Right renal pelvis (tissue), 4 donors: ENCODE results near the gene PNPO. TPM values are rescaled to one million over a fixed set of nuclear protein-coding genes. Genes with fewer than 3 reads are reported as not detected.

Source experiments
- DNase-seq, 4 donors: peaks; one replicate each; pipeline ENCODE4 v3.0.0-alpha.2; 2013; ENCODE audit warnings: low read depth in 4 of 4, low spot score in 3 of 4, missing footprints in 1 of 4
- polyA plus RNA-seq, 4 donors: library from polyadenylated mRNA; unstranded; fragments of 120-200 nt; gene quantifications; one replicate each; pipeline ENCODE4 v1.2.1, GENCODE V29; 2013; ENCODE audit not compliant: insufficient read length in 4 of 4

The PNPO gene
- polyA plus RNA-seq, 4 donors: 21.1 to 22.6 (median 22.2) TPM

- DNase-seq: no peak
Observed at GRCh38 chr17:47948706-47949196, 7.4 kb downstream of the PNPO start.

GRCh38 chr17:47949197-47949759 is 7.9 kb downstream of the PNPO start:
- DNase-seq: peak in 2 of 4 donors; percentile 75 to 77

DNA sequence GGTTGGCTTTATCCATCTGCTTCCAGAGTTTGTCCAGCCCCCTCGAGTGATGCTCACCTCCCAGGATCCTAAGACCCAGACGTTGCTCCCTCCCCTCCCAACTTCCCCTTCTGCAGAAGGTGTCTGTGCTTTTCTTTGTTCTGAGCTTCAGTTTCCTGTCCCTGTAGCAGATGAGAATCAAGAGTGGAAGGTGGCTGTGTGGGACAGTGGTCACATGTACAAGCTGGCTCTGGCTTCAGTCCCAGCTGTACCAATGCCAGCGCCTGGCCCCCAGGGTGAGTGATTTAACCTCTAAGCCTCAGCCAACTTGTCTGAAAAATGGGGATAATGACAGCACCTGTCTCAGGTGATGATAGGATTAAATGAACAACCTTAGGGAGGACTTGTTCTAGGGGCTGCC is 8.6 kb downstream of the PNPO start:
- no peak for DNase-seq

- DNase-seq: no peak
Observed at GRCh38 chr17:47950448-47950847, 9.1 kb downstream of the PNPO start.

DNA sequence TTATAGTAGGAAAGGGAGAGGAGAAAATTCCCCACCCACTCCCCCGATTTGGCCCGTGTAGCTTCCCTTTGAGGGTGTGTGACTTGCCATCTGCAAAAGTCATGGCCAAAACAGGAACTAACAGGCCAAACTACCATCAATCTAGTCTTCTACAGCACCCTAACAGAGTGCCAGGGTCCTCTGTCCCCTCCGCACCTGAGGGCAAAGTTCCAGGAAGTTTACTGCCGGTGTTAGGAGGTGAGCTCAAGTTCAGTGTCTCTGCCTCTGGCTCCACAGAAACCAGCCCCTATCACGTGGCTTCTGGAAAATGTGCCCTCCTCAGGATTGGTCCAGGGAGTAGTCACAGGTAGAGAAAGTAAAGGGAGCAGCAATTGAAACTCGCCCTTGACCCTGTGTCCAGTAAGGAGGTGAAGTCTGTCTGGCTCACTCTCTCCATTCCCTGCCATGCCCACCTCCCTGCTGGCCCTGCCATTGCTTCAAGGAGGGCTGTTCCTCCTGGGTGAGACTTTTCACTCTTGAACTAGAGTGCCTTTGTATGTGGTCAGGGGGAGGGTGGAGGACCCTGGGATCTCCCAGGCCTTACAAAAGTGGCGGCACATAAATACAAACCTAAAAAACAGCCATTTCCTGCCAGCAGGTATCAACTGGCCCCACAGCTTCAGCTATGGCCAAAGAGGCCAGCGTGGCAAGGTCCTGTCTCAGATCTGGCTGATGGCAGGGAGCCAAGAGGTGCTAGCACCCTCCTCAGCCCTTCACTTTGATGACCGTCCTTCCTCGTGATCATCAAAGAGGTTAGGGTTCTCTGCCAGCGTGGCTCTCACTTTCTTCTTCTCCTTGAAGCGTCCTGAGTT is 11.0 kb downstream of the PNPO start:
- DNase-seq: no peak

DNA sequence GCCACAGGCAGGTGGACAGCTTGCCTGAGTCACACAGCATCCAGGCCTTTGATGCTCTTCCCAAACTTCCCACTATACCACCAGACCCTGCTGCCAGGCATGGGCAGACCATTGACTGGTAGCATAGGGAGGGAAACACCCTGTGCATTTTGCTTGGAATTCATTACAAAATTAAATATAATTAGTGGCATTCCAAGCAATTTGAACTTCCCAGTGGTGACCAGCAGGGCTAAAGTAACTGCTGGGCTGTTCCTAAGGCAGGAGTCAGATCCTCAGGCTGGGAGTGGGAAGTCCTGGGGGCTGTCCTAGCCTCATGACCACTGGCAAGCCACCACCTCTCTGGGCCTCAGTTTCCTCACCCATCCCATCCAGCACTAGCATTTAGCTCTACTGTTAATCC is 12.5 kb downstream of the PNPO start:
- no peak for DNase-seq

DNA sequence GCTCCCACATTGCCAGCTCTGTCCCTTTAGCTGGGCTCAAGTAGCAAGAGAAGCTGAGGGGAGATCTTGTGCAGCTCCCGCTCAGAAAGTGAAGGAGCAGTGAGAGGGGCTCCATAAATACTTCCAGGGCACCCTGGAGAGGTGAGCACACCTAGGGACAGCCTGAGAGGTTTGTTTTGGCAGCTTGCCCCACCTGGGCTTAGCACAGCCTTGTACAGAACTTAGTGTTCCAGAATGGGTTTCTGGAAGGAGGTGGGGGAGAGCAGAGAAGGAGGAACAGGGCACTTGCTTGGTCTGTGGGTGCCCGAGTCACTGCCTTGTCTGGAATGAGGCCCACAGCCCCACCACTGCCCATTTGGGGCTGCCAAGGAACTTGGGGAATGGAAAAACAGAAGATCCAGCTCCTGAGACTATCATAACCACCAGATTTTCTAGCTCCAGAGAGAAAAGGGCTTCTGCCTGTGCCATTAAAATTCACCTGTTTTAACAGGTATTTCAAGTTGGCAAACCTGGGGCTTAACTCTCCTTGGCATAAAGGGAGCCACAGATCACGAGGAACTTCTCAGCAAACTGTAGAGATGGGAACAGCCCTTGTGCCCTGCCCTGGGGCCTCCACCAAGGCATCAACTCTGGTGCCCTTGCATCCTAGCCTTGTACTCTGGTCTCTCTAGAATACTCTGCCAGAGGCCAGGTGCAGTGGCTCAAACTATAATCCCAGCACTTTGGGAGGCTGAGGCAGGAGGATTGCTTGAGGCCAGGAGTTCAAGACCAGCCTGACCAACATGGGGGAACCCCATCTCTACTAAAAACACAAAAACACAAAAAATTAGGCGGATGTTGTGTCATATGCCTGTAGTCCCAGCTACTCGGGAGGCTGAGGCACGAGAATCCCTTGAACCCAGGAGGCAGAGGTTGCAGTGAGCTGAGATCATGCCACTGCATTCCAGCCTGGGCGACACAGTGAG is 14.4 kb downstream of the PNPO start:
- no peak for DNase-seq

GRCh38 chr17:47956791-47957590 is 15.6 kb downstream of the PNPO start:
- no peak for DNase-seq

DNA sequence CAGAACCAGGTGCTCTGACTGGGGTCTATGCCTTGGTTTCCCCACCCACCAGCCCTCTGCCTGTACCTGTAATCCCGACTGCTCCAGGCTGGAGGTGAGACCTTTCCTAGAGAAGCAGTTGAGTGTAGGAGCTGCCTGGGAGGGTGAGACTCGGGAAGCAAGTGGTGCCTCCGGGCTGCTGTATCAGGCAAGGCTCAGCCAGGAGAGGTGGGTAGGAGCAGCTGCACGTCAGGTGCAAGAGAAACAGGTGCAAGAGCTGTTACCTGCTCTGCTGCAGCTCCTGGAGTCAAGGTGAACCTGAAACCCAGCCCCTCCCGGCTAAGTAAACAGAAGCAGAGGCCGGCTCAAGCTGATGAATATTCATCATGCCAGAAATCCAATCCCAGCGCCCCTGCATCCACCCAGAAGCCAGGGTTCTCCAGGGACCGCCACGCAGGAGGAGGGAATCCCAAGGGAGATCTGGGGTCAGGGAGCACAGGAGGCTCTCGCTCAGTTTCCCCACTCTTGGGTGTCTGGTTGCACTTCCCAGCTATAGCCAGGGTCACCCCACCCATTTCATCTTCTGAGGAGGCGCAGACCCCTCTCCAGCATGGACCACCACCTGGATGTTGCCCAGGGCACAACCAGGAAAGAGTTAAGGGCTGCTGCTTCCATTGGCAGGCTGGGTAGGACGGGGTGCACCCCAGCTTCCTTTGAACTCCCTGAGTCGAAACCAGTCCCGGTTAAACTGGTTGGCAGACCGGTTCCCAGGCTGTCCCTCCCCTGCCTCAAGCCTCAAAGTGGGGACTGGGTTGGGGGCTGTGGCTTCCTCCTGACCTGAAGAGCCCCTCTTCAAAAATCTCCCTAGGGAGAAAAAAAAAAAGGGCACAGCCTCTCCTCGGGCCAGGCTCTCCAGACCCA is 16.5 kb downstream of the PNPO start, which contains the start of gene PRR15L:
Gene PRR15L (minus strand): TSS at position 293 of the 900 bp plus-strand sequence. CDS start 4,649 bp downstream, outside the sequence.
- DNase-seq: no peak

DNA sequence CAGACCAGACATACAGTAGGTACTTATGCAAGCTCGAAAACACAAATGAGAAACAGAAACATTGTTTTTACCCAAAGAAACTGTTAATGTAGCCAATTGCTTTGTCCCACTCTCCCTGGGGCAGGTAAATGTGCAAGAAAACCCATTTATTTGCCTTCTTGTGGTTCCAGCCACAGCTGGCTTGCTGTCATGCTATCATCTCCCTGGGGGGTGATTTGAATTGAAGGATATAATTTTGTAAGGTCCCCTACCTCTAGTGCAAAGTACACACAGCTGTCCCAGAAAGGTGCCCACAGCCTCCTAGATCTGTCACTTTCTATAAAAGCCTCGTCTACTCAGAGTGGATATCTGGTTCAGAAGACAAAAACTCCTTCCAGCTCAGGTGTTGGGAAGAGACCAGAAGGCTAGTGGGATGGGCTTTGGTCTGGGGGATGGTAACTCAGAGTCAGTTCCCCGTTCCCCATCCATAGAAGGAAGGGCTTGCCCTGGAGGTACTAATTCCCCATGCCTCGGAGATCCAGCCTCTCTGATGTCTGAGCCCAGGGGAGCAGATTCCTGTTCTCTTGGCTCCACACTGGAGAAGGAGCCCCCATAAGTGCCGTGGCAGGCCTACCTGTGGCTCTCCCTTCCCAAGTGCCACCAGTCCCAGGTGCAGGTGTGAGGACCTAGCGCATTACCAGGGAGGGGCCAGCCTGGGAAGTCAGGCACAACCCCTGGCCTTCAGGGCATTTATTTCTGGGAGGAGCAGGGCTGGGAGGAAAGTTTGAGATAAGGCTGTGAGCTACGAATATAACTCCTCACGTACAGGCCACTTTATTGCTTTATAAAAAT is 18.7 kb downstream of the PNPO start:
- DNase-seq: no peak

GRCh38 chr17:47961406-47961805 is 20.0 kb downstream of the PNPO start:
- DNase-seq: no peak

GRCh38 chr17:47962901-47963300 is 21.5 kb downstream of the PNPO start:
- DNase-seq: no peak

GRCh38 chr17:47964856-47965255 is 23.5 kb downstream of the PNPO start:
- DNase-seq: no peak

GRCh38 chr17:47966079-47966519 is 24.7 kb downstream of the PNPO start:
- DNase-seq: no peak

DNA sequence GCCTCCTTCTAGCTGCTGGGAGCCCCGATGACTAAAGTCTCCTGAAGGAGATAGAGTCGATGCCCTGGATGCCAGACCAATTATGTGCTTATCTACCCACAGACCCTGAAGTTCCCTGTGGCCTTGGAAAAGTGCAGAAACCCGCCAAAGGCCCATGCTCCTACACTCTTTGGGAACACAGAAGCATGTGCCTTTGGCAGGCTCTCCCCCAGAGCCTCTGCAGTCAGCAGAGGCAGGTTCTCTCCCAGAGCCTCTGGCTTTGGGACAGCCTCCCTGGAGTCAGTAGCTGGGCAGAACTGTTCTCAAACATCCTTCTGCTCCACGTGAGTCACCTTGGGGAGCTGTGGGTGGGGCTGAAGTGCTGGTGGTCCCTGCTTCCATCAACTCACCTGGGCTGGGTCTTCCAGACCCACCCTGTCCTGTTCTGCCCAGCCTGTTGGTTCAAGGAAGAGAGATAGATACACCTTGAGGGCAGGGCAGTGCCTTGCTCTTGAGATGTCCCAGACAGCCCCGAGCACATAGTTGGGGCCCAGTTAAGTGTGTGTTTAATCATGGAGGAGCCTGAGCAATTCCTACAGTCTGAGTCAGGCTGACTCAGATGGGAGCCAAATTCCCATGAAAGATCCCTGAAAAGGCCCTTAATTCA is 26.4 kb downstream of the PNPO start:
- DNase-seq: no peak

DNA sequence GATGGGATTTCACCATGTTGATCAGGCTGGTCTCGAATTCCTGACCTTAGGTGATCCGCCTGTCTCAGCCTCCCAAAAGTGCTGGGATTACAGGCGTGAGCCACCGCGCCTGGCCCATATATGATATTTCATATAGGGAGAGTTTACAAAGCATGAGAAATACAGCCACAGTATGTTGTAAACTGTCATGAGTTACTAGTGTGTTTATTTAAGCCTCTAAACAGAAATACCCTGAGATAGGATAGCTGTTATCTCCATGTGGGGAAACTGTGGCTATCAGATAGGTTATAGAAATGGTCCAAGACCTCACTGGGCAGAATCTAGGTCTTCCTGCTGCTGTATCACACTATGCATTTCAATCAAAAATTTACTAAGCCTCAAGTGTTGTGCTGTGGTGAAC is 27.5 kb downstream of the PNPO start:
- no peak for DNase-seq

- no peak for DNase-seq
Observed at GRCh38 chr17:47969930-47970724, 28.8 kb downstream of the PNPO start.
